Upper lobe of right lung (tissue), 1 donor: ENCODE data around the gene ACTRT2. TPM values are rescaled to one million over a fixed set of nuclear protein-coding genes. Genes with fewer than 3 reads are reported as not detected.

Source experiments
- ATAC-seq: fragments of 200-7000 bp; cut with Tn5 transposase; one replicate; pipeline ENCODE4 v1.9.1; 2020; ENCODE audit warnings: mild to moderate bottlenecking, moderate library complexity
- DNase-seq: peaks from one replicate; pipeline ENCODE4 v3.0.0-alpha.2; 2020
- H3K27ac ChIP-seq: fragments of 200-600 bp; one replicate; pipeline ENCODE4 v1.8.0; 2022
- H3K27me3 ChIP-seq: fragments of 200-600 bp; one replicate; pipeline ENCODE4 v1.8.0; 2022; ENCODE audit warnings: mild to moderate bottlenecking
- H3K36me3 ChIP-seq: fragments of 200-600 bp; one replicate; pipeline ENCODE4 v1.8.0; 2022
- H3K4me1 ChIP-seq: fragments of 200-600 bp; one replicate; pipeline ENCODE4 v1.8.0; 2022
- H3K4me3 ChIP-seq: fragments of 200-600 bp; one replicate; pipeline ENCODE4 v1.8.0; 2022; ENCODE audit warnings: mild to moderate bottlenecking
- H3K9me3 ChIP-seq: fragments of 200-600 bp; one replicate; pipeline ENCODE4 v1.8.0; 2022
- intact Hi-C: fragments of 100-400 bp; cut with DNase I; formaldehyde crosslinking; loops from one replicate; pipeline ENCODE4 v1.11.0; 2022
- total RNA-seq: library from RNA; stranded (reverse); fragmentation: NEBNext Ultra II Directional; extraction: Animal tissue kit (Norgen Biotek cat#: 25700); gene quantifications from one replicate; pipeline ENCODE4 v1.2.1, GENCODE V29; 2021
- TF ChIP-seq, protein P1 (sequence below): fragments of 200-600 bp; IDR thresholded peaks from one replicate; pipeline ENCODE4 v1.8.0; 2022; ENCODE audit warnings: antibody characterized with exemption
- donor health status: DM: no; HTN: yes; CAD: no; lungs with severe emphysema.

The ACTRT2 gene
- total RNA-seq, 1 donor from 2014 or later = not detected

DNA sequence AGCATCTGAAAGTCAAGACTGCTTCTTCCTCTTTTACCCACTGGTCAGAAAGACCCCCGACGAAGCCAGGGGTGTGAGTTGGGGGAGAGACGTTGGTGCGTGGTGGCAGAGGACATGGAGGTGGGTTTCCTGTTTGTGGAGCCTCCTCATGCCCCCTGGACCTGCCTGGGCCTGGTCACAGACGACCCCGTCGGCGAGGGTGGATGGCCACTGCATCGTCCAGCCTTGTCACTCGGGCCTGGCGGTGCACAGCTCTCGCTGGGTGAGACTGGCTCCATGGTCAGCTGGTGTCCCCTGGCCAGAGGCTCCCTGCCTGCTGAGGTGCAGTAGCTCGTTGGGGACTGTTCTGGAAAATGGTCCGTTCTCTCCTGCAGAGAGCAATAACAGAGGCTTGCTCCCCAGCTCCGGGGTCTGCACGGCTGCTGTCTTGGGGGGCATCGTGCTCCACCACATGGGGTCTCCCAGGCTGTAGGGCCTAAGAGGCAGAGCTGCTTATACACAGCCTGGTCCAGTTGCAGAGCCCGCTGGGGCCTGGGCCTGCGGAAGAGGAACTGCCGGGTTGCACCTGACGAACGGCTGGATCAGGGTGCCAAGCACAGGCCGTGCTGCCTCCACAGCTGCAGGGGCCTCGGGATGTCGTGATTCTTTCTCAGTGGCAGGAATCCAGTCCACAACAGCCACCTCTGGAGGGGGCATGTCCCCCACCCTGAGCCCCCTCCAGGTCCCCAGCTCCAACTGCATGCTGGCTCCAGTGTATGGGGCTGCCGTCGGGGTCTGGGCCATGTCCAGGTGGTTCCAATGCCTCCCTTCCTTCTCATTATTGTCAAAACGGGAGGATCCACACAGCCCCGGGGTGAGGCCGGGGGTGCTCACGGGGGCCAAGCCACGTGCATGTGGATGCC, 18.0 kb upstream of the ACTRT2 start:
- H3K4me1 ChIP-seq = no peaks in the 10 kb centered on the region
- TF ChIP-seq, protein P1, sequence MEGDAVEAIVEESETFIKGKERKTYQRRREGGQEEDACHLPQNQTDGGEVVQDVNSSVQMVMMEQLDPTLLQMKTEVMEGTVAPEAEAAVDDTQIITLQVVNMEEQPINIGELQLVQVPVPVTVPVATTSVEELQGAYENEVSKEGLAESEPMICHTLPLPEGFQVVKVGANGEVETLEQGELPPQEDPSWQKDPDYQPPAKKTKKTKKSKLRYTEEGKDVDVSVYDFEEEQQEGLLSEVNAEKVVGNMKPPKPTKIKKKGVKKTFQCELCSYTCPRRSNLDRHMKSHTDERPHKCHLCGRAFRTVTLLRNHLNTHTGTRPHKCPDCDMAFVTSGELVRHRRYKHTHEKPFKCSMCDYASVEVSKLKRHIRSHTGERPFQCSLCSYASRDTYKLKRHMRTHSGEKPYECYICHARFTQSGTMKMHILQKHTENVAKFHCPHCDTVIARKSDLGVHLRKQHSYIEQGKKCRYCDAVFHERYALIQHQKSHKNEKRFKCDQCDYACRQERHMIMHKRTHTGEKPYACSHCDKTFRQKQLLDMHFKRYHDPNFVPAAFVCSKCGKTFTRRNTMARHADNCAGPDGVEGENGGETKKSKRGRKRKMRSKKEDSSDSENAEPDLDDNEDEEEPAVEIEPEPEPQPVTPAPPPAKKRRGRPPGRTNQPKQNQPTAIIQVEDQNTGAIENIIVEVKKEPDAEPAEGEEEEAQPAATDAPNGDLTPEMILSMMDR = no peak
- peaks cover 10% of the 10 kb centered on the region for H3K27me3 ChIP-seq
- no peaks in the 10 kb centered on the region for H3K9me3 ChIP-seq
- no peak overlapping the region for H3K27ac ChIP-seq
- no peaks in the 10 kb centered on the region for H3K36me3 ChIP-seq
- intact Hi-C loops = no loop called here
- H3K4me3 ChIP-seq = no peak overlapping the region
- DNase-seq (peak; percentile 57), ATAC-seq (no peak)

DNA sequence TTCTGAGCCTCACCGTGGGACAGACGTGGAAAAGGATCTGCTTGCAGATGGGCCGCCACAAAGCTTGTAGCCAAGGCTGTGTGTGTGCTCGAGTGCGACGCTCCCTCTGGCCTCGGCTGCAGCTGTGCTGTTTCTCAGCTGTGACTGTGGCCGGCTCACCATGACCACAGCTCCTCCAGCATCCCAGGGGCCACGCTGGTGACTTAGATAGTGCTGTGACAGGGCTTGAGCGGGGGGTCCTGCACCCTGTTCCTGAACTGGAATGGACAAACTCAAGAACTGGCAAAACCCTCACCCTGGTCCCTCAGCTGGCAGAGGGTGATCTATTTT, 17.4 kb upstream of the ACTRT2 start:
- DNase-seq (no peak), ATAC-seq (no peak)
- no peaks in the 10 kb centered on the region for H3K4me1 ChIP-seq
- TF ChIP-seq, protein P1 = no peak
- no peak overlapping the region for H3K4me3 ChIP-seq
- intact Hi-C loops = no loop called here
- peaks cover 10% of the 10 kb centered on the region for H3K27me3 ChIP-seq
- H3K9me3 ChIP-seq = no peaks in the 10 kb centered on the region
- H3K36me3 ChIP-seq = no peaks in the 10 kb centered on the region
- no peak overlapping the region for H3K27ac ChIP-seq

DNA sequence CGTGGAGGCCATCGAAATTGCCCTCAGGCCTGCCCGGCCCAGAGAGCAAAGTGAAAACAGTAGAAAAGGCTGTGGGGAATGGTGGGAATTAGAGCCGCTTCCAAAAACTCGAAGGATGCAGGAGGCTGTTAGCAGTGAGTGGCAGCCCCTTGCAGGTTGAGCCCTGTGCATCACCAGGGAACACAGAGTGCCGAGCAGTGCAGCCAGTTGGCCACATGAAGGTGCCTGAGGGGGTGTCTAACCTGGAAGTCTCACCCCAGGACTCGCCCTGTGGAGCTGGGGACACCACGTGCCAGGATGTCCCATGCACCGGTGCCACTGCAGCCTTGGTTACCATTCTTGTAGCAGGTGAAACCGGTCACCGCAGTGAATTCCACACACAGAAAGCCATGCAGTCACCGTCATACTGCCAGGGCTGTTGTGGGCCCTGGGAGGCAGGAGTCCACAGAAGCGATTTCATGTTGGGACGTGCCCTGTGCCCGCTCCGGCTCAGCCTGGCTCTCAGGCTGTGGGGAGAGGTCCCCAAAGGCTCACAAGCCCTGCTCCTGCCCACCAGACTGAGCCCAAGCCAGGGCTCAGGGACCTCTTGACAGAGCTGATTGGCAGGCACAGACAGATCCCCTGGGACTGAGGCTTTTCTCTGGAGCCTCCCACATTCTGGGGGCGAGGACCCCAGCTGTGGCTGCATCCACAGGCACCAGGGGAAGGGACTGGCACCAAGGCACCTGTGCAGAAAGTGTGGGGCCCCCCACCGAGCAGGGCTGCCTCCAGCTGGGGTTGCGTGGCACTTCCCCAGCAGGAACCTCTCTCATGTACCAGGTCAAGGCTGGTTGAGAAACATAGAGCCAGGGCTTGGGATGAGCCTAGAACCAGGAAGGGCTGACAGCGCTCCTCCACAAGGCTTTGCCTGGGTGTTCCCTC, 16.7 kb upstream of the ACTRT2 start:
- TF ChIP-seq, protein P1 = no peak
- no peak for ATAC-seq
- no peak overlapping the region for H3K27ac ChIP-seq
- intact Hi-C loops = no loop called here
- no peaks in the 10 kb centered on the region for H3K9me3 ChIP-seq
- H3K4me3 ChIP-seq = no peak overlapping the region
- no peaks in the 10 kb centered on the region for H3K4me1 ChIP-seq
- H3K27me3 ChIP-seq = peaks cover 10% of the 10 kb centered on the region
- H3K36me3 ChIP-seq = no peaks in the 10 kb centered on the region
- DNase-seq = no peak

DNA sequence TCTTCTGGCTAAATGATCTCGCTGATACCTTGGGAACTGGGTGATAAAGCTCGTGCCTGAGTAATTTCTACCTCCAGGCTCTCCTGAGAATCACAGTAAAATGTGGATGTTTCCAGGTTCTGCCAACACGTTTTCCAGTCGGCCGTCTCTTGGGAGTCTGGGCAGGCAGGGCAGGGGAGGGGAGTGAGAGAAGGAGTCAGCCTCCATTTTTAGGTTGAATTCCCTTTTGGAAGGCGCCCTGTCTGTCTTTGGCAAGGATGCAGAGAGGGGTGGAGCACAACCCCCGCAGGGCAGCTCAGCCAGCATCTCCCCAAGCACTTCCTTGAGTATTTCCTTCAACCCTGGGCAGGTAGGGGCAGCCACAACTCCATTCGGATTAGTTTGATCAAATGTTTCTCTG, 15.5 kb upstream of the ACTRT2 start:
- H3K27ac ChIP-seq = no peak overlapping the region
- TF ChIP-seq, protein P1 = no peak
- H3K27me3 ChIP-seq = peaks cover 10% of the 10 kb centered on the region
- no peak overlapping the region for H3K4me3 ChIP-seq
- intact Hi-C loops = no loop called here
- ATAC-seq = no peak
- H3K9me3 ChIP-seq = no peaks in the 10 kb centered on the region
- H3K36me3 ChIP-seq = no peaks in the 10 kb centered on the region
- no peak for DNase-seq
- no peaks in the 10 kb centered on the region for H3K4me1 ChIP-seq

DNA sequence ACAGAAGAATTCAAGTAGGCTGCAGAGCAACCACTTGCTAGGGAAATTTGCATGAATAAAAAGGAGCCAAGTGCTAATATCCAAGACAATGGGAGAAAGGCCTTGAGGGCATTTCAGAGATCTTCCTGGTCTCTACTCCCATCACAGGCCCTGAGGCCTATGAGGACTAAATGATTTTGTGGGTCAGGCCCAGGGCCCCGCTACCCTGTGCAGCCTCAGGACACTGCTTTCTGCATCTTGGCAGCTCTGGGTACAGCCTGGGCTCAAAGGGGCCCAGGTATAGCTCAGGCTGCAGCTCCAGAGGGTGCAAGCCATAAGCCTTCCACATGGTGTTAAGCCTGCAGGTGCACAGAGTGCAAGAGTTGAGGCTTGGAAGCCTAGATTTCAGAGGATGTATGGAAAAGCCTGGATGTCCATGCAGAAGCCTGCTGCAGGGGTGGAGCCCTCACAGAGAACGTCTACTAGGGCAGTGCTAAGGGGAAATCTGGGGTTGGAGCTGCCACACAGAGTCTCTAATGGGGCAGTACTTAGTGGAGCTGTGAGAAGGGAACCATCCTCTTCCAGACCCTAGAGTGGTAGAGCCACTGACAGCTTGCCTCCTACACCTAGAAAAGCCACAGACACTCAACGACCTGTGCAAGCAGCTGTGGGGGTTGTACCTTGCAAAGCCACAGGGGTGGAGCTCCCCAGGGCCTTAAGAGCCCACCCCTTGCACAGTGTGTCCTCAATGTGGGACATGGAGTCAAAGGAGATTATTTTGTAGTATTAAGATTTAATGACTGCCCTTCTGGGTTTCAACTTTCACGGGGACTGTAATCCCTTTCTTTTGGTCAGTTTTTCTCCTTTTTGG, 13.7 kb upstream of the ACTRT2 start:
- intact Hi-C loops = no loop called here
- Histone ChIP-seq H3K9me3 (no peaks in the 10 kb centered on the region), H3K27me3 (peaks cover 24% of the 10 kb centered on the region), H3K4me3 (no peak overlapping the region), H3K27ac (no peak overlapping the region), H3K36me3 (no peaks in the 10 kb centered on the region), H3K4me1 (no peaks in the 10 kb centered on the region)
- TF ChIP-seq, protein P1 = no peak
- DNase-seq = no peak
- ATAC-seq = no peak
